Breast epithelium (tissue), 4 donors: Measurements from ENCODE around the gene TPRG1. TPM values are rescaled to one million over a fixed set of nuclear protein-coding genes. Genes with fewer than 3 reads are reported as not detected.

Experiments used
- DNase-seq, 2 donors: peaks; one replicate each; pipeline ENCODE4 v3.0.0-alpha.2; 2019; ENCODE audit warnings: low spot score in 2 of 2
- H3K27ac ChIP-seq, 2 donors: fragments of 200-600 bp; sonication (generic) in 1 of 2; one replicate each; pipeline ENCODE4 v1.5.1; 2016 to 2019; ENCODE audit warnings: mild to moderate bottlenecking in 1 of 2
- H3K27me3 ChIP-seq, 2 donors: fragments of 200-600 bp; sonication (generic) in 1 of 2; one replicate each; pipeline versions ENCODE4 v1.5.1 to v1.6.0; 2017 to 2019; ENCODE audit warnings: control low read depth in 1 of 2, mild to moderate bottlenecking in 1 of 2
- H3K36me3 ChIP-seq: fragments of 200-600 bp; one replicate; pipeline ENCODE4 v1.5.1; 2019
- H3K4me1 ChIP-seq, 2 donors: fragments of 200-600 bp; sonication (generic); one replicate each; pipeline ENCODE4 v1.5.1; 2016 to 2019; ENCODE audit warnings: control low read depth in 1 of 2
- H3K4me3 ChIP-seq, 3 donors: fragments of 200-600 bp; sonication (generic); 1 replicate in 2 of 3; 2 replicates in 1 of 3; pipeline ENCODE4 v1.5.1; 2016 to 2019; ENCODE audit warnings: mild to moderate bottlenecking in 3 of 3, moderate library complexity in 2 of 3
- H3K9me3 ChIP-seq, 2 donors: fragments of 200-600 bp; sonication (generic) in 1 of 2; one replicate each; pipeline ENCODE4 v1.5.1; 2016 to 2019; ENCODE audit warnings: control low read depth in 1 of 2
- POLR2A ChIP-seq: fragments of 450-650 bp; IDR thresholded peaks from one replicate; pipeline ENCODE4 v1.6.1; 2016; ENCODE audit warnings: antibody characterized with exemption, mild to moderate bottlenecking, moderate library complexity
- POLR2AphosphoS5 ChIP-seq, 3 donors: sonication (generic); formaldehyde crosslinking; IDR thresholded peaks; one replicate each; pipeline ENCODE4 v1.6.1; 2017; ENCODE audit warnings: antibody characterized with exemption in 3 of 3
- intact Hi-C: fragments of 100-400 bp; cut with DNase I; formaldehyde crosslinking; loops from one replicate; pipeline ENCODE4 v1.15.1; 2023; ENCODE audit warnings: low total_unique reads
- total RNA-seq, 3 donors: library from RNA; depleted of rRNA; stranded (reverse); fragments of >200 nt; gene quantifications; one replicate each; pipeline ENCODE4 v1.1.0, GENCODE V29; 2016
- TF ChIP-seq, protein P1 (sequence below), 3 donors: fragments of 450-650 bp; IDR thresholded peaks; one replicate each; pipeline ENCODE4 v1.5.1; 2016 to 2017; ENCODE audit warnings: antibody characterized with exemption in 3 of 3, mild to moderate bottlenecking in 3 of 3, moderate library complexity in 3 of 3

The TPRG1 gene
- total RNA-seq, 3 donors from 2014 or later = 29.2 to 65.9 (median 31.9) TPM

DNA sequence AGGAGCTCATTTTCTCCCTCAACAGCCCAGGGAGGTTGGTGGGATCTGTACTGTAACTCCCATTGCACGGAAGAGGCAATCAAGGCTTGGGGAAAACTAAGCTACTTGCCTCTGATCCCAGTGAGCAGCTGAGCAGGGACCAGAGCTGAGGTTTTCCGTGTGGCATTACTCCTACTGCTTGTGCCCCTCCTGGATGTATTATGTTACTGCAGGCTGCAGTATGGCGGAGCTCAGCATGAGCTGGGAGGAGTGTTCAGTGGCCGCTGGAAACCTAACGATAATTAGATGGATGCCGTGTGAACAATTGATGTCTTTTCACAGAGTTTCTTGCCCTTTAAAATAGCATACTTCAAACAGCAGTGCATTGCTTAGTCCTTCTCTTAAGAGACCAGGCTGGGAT lies 2.0 kb upstream of the TPRG1 start:
- no peaks in the 10 kb centered on the region for H3K9me3 ChIP-seq
- no peaks in the 10 kb centered on the region for H3K27me3 ChIP-seq
- no peaks in the 10 kb centered on the region for H3K36me3 ChIP-seq
- TF ChIP-seq POLR2AphosphoS5 (IDR thresholded peaks at IDR 0.05) = no peak
- TF ChIP-seq POLR2A = no peak
- TF ChIP-seq, protein P1, sequence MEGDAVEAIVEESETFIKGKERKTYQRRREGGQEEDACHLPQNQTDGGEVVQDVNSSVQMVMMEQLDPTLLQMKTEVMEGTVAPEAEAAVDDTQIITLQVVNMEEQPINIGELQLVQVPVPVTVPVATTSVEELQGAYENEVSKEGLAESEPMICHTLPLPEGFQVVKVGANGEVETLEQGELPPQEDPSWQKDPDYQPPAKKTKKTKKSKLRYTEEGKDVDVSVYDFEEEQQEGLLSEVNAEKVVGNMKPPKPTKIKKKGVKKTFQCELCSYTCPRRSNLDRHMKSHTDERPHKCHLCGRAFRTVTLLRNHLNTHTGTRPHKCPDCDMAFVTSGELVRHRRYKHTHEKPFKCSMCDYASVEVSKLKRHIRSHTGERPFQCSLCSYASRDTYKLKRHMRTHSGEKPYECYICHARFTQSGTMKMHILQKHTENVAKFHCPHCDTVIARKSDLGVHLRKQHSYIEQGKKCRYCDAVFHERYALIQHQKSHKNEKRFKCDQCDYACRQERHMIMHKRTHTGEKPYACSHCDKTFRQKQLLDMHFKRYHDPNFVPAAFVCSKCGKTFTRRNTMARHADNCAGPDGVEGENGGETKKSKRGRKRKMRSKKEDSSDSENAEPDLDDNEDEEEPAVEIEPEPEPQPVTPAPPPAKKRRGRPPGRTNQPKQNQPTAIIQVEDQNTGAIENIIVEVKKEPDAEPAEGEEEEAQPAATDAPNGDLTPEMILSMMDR (IDR thresholded peaks at IDR 0.05) = no peak
- H3K27ac ChIP-seq = no peak overlapping the region
- DNase-seq = no peak
- no peak overlapping the region for H3K4me3 ChIP-seq
- no peaks in the 10 kb centered on the region for H3K4me1 ChIP-seq
- intact Hi-C loops = no loop called here

DNA sequence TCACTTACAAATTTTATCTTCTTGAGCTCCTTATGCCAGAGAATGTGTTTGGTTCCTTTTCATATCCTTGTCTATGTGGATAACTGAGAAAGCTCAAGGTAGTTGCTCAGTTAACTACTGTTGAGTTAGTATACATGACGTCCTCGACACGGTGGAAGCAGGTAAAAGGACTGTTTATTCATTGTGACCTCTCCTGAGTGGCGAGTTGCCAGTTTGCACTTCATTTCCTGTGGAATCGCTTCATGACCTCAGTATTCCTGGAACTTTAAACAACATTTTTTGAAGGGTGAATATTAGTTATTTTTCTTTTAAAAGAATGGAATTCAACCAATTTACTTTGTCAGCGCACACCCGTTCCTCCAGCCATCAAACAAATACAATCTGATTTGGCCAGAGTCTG lies 1.2 kb upstream of the TPRG1 start:
- no peak overlapping the region for H3K27ac ChIP-seq
- H3K4me3 ChIP-seq = no peak overlapping the region
- H3K27me3 ChIP-seq = no peaks in the 10 kb centered on the region
- H3K4me1 ChIP-seq = no peaks in the 10 kb centered on the region
- intact Hi-C loops = no loop called here
- TF ChIP-seq POLR2A (no peak), POLR2AphosphoS5 (IDR thresholded peaks at IDR 0.05) (no peak)
- TF ChIP-seq, protein P1 (IDR thresholded peaks at IDR 0.05) = no peak
- DNase-seq = no peak
- no peaks in the 10 kb centered on the region for H3K9me3 ChIP-seq
- no peaks in the 10 kb centered on the region for H3K36me3 ChIP-seq

DNA sequence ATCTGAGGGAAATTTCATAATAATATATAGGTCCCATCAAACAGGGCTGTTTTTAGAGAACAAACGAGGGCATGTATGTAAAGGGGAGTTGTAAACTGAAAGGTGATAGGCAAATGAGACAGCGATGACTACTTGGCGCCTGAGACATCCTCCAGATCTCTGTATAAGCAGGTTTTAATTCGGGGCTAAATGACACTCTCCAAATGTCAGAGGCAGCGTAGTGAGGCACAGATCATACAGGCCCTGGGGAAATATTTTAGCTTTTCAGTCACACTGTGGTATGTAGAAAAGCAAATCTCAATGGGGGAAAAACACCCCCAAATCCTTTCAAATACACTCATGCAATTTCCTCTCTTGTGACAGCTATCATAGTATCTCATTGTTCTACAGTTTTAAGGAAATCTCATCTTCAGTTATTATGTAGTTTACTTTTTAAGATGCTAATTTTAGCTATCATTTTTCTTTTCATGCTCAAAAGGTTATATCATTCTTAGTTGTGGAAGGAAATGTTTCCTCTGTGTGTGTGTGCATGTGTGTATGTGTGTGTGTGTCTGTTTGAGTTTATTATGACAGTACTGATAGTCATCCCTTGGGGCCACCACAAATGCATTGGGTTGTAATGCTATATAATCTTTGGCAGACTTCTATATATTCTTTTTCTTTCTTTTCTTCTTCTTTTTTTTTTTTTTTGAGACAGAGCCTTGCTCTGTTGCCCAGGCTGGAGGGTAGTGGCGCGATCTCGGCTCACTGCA lies 1.1 kb downstream of the TPRG1 start:
- Histone ChIP-seq H3K4me3 (no peak overlapping the region), H3K27me3 (no peaks in the 10 kb centered on the region), H3K9me3 (no peaks in the 10 kb centered on the region), H3K36me3 (no peaks in the 10 kb centered on the region), H3K4me1 (no peaks in the 10 kb centered on the region), H3K27ac (no peak overlapping the region)
- no peak for DNase-seq
- intact Hi-C loops = no loop called here
- TF ChIP-seq POLR2A (no peak), POLR2AphosphoS5 (IDR thresholded peaks at IDR 0.05) (no peak)

- intact Hi-C loops = no loop called here
- no peaks in the 10 kb centered on the region for H3K27me3 ChIP-seq
- no peak for DNase-seq
- H3K27ac ChIP-seq = no peak overlapping the region
- H3K4me1 ChIP-seq = no peaks in the 10 kb centered on the region
- peaks cover 11 to 14% of the 10 kb centered on the region in 2 donors for H3K9me3 ChIP-seq
- H3K4me3 ChIP-seq = no peak overlapping the region
- H3K36me3 ChIP-seq = no peaks in the 10 kb centered on the region
- TF ChIP-seq, protein P1 (IDR thresholded peaks at IDR 0.05) = no peak
- TF ChIP-seq POLR2AphosphoS5 (IDR thresholded peaks at IDR 0.05) (no peak), POLR2A (no peak)
Measured at GRCh38 chr3:189184566-189184965, 12.8 kb downstream of the TPRG1 start.

GRCh38 chr3:189186101-189186500 lies 14.3 kb downstream of the TPRG1 start:
- intact Hi-C loops = no loop called here

More at GRCh38 chr3:189186101-189186500, 14.3 kb downstream of the TPRG1 start:
- Histone ChIP-seq H3K36me3 (no peaks in the 10 kb centered on the region), H3K4me3 (no peak overlapping the region), H3K9me3 (peaks cover 3 to 5% of the 10 kb centered on the region in 2 donors), H3K27ac (no peak overlapping the region), H3K27me3 (no peaks in the 10 kb centered on the region), H3K4me1 (no peaks in the 10 kb centered on the region)
- DNase-seq = no peak
- TF ChIP-seq POLR2AphosphoS5 (IDR thresholded peaks at IDR 0.05) (no peak), POLR2A (no peak)
- TF ChIP-seq, protein P1 (IDR thresholded peaks at IDR 0.05) = no peak
